HG02642 (cell line): ENCODE measurements around the gene METTL25.
A peak's percentile ranks its signal among the peaks of the same experiment; 100 is the strongest.

Experiments used
- ATAC-seq: cut with Tn5 transposase; IDR thresholded peaks from one replicate; pipeline ENCODE4 v1.9.1; 2021; ENCODE audit warnings: mild to moderate bottlenecking; ENCODE audit not compliant: unreplicated experiment, poor library complexity

METTL25 gene

DNA sequence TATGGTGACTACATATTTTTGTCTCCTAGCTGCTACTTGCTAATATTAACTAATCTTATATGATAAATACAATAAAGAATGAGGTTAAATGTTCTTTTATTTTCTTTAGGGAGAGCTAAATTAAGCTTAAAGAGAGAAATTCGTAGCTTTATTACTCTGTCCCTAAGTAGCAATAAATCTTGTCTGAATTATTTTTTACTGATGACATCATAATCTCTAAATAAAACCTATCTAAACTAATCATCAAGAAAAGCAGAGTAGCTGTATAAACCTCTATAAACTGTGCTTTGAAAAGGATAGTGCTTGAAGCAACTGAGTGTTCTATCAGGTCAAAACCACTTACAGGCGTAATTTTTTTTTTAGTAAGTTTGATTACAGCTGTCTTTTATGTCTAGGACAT, 42.5 kb downstream of the METTL25 start:
- no peak for ATAC-seq

DNA sequence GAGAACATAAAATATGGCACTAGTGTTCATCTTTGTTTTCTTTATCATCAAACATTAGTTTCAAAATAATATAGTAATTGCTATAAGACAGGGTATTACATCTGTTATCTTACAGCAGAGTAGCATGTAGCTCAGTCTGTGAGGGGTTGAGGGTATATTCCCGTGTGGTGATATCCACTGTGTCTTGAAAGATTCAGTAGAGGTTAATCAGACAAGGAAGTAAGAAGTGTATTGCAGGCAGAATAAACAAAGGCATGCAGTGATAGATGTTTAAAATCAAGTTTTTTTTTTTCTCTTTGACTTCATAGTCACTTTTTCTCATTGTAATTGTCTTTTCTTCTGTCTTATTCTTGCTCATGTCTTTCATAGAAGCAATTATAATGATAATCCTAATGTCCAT, 48.3 kb downstream of the METTL25 start:
- no peak for ATAC-seq

DNA sequence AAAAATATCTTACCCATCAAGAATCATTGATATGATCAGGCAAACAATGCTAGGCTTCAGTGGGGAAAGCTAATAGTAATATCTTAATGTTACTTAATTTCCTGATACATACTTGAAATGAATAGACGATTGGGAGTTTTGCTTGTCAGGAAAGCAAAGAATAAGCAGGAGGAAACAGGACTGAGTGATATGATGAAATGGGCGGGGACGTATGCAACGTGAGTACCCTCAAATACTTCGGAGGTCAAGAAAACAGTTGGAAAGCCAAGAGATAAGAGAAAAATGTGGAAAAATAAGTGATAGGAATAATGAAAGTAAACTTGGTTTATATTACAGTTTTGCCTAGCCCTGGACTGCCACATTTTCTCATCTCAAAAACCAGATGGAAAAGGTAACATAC, 49.2 kb downstream of the METTL25 start:
- ATAC-seq: no peak

DNA sequence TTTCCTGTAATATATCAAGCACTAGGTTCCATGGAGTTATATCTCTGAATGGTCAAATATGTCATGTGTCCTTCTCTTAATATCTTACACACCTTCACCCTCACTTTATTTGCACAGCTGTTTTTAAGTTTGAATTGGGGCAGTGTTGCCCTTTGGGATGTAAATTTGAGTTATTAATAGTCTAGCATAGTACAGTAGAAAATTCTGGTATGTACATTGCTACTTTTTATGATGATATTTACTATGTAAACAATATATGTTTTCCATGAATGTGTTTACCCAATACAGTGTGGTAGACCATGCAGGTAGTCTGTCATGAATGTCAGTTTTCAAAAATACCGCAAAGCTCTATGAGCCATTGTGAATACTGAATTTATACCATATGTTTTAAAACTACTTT, 50.5 kb downstream of the METTL25 start:
- no peak for ATAC-seq

DNA sequence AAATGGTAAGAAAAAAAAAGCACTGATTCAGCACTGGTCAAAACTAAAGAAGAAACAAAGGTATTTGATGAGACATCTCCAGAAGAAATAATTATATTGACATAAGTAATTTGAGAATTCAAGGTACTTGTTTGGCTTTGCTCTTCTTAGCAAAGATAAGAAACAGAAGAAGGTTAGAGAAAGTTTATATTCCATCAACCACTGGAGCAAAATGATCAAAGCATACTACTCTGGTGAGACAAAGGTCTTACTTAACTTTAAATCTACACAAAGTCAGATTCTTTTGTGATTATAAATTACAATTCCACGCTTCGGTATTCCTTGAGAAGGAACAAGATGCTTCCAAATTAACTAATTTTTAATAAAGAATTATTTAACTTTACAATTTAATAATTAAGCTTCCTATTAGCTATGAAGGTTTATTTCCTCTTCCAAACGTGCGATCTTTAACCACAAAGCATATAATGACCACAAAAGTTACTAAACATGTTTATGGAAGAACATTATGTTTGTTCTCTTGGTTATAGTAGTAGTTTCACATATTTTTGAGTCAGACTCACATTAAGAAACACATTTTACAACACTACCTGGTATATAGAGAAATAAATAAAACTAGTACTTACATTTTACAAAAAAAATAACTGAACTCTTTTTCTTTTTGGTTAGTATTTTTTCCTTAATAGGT, 53.4 kb downstream of the METTL25 start:
- no peak for ATAC-seq

DNA sequence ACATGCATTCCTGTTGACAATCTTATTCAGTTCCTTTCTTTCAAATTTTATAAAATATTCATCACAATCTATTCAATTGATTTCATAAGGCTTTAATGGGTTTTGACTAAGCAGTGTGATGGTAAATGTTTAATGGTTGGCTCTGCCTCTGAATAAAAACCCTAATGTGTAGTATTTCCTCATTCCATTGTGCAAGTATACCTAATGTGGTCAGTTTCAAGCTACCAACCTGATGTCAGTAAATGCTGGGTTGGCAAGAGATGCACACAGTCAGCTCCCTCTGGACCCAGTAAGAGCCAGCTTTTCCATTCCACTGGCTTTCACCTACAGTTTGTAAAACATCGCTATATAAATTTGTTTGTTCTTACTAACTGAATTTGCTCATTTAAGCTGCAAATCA, 53.9 kb downstream of the METTL25 start:
- ATAC-seq: no peak

DNA sequence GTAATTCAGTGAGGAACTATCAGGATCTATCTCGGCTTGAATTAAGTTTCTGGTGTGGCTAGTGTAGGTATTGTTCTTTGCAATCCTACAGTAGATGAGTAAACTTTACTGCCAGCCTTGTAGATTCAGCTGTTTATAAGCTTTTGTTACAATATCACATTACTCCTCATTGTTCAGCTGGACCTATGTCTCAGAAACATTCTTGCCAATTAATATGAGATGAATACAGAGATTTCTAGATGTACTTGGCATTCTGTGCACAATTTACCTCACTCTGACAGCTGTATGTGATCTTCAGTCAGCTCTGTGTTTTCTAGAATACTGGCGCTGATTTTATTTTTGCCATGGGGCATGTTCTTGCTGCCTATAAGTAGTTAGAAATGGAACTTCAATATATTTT, 55.7 kb downstream of the METTL25 start:
- ATAC-seq: no peak

DNA sequence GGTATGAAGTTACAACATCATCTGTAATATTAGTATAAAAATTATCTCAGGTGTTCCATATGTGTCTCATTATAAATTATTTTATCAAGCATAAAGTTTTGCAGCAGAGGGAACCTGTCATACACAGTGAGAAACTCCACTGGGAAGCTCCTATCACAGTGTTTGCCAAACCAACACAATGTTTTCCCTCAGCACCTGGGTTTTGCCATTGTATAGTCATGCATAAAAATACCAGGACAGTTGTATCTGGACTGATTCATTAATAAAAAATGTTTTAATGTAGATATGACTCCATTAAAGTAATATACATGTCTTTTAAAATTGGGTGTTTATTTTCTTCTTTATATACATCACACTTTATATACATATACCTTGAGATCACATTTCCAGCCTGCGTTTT, 56.6 kb downstream of the METTL25 start:
- no peak for ATAC-seq

DNA sequence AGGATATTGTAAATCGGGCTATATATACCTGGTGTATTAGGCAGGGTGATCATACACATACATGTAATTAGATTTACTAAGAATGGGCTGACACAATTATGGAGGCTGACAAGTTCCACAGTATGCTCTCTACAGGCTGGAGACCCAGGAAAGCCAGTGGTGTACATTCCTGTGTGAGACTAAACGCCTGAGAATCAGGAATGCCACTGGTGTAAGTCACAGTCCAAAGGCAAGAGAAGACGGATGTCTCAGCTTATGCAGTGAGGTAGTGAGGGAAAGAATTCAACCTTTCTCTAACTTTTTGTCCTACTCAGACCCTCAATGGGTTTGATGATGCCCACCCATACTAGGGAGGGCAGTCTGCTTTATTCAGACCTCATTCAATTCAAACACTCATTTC, 57.1 kb downstream of the METTL25 start:
- no peak for ATAC-seq

DNA sequence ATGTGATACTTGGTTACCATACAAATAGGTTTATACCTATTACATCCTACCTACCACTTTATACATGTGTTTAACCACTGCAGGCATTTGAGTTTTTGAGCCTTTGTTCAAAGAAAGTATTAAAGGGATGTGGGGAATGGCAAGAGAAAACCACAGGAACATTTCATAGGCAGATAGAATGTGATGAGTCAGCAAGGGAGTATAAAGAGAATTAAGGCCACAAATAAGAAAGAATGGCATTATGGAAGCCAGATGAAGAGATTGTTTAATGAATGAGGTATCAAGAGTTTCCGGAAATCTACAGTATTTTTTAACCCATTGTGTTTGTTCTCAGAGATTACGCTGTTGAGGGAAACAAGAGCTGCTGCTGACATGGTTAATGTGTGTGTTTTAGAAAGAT, 66.9 kb downstream of the METTL25 start:
- no peak for ATAC-seq

DNA sequence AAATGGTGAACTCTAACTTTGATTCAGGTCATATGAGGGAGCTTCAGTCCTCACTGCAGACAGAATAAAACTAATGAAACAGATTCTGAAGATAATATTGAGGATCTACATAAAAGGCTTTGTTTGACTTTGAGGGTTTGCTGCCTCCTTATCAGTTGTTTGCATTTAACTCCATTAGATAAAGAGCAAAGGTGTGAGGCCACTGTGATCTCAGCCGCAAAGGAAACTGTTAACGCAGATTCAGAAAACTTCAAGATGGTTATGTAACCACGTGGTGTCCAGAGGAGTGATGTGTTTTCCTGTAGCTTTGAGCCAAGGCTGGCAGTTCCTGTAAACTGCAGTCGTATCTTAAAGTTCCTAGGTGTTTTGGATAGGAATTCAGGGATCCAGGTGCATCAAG, 67.8 kb downstream of the METTL25 start:
- ATAC-seq: no peak

DNA sequence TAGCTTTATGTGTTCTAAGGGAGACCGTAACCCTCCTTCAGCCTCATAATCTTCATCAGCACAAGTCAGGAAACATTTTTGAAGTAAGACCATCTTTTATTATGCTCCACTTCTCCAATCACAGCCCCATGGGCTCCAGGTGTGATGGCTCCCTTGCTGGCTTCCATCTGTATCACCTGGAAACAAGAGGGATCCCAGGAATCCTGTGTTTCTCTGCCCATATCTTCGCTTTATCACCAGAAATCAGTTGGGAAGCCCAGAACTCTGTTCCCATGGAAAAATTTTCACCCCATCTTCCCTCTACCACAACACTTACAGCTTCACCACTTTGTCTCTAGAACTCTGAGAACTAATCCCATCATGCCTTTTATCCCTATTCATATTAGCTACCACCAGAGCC, 68.3 kb downstream of the METTL25 start:
- no peak for ATAC-seq

DNA sequence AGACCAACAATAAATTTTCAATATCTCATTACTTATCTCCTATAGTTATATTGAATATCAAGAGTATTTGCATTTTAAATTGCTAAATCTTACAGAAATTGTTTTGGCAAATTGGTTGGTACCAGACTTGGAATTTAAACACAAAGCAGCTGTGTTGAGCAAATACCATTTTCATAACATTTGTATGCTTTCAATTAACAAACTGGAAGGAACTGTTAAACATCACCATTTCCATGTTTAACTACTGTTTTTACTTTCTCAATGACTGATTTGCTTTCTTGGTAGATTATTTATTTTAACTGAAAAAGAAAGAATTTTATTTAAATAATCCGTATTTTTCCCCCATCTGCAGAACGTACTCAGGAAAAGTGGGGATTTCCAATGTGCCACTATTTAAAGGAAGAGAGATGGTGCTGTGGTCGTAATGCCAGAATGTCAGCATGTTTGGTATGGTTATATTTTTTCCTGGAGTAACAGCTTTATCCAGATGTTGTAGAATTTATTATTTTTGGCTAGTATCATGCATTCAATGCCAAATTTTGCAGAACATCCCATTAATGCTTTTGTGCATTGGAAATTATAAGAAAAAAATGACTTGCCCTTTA, 72.3 kb downstream of the METTL25 start:
- no peak for ATAC-seq

DNA sequence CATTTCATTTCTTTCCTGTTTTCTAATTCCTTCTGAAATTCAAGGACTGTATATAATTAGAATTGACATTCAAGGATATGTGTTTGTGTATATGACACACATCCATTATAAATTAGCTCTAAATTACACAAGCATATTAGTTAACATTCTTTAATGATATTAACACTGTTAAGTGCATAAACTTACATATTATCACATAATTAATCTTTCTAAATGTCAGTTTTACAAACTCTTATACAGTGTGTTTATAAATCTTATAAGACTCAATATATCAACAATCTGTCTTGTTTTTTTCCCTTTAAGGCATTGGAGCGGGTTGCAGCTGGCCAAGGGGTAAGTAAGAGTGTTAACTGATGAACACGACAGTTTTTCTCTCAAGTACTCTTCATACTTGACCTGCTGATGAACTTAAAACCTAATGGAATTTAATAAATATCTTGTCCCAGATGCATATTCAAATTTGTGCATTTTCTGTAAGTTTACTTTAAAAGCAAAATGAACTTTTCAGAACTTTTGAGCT, 76.1 kb downstream of the METTL25 start:
- no peak for ATAC-seq

DNA sequence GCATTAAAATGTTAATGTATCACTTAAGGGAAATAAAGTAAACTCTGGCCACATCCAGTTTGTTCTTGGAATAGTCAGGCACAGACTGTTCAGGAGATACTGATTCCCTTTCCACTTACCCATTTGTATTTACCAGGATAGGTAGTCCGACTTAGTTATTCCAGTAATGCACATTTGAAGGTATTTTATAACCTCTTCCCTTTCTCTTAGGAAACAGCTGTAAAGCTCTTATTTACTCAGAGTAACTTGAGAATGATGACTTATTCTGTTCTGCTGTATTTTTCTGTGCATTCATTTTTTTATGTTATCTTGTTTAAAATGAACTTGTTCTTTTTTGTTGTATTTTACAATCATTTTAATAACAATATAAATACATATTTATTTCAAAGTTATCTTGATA, 78.0 kb downstream of the METTL25 start:
- no peak for ATAC-seq

DNA sequence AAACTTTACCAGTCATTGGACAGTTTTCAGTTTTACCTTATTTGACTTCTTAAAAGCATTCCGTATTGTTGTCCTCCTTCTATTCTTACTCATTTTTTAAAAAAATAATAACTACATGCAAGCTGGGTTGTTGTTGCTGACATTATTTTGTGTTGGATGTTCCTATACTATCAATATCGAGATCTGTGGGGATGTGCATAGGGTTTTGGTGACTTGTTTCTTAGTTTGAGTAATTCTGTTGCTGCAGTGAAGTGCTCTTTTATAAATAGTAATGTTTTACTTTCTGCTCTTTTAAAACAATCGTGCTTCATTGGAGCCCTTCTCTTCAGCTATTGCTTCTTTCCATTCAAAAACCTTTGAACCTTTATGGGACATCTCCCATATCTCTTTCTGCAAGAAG, 79.4 kb downstream of the METTL25 start:
- ATAC-seq: peak; percentile 37

DNA sequence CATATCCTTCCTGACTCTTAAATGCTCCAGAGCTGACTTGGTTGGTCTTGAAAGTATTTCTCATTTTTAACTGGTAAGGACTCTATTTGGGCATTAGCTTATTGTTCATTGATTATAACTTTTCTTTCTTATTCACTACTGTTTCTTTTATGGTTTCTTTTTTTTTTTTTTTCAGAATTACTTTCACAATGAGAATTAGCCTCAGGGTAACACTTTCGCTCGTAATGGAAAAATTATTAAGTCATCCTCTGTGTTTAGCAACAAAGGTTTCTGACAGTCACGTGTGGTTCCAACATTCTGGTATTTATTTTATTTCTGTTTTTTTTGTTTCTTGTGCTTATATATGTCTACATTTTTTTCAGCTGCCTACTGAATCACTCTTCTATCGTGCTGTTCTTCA, 80.0 kb downstream of the METTL25 start:
- ATAC-seq: peak; percentile 71

DNA sequence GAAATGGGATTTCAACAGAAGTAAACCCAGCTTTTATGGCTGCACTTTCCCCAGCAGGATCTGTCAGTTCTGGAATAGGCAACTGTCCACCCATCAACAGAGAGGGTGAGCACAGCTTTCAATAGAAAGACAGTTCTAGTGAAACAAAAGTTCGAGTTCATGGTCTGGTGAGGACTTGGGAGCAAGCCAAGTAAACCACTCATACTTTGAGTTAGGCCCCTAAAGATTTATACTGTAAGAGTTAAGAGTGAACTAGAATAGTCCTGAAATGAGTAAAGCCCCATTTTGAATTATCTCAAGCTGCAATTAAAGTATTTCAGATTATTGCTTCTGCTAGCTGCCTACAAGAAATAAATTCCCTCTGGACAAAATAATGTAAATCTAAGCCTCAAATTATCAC, 82.6 kb downstream of the METTL25 start:
- no peak for ATAC-seq

DNA sequence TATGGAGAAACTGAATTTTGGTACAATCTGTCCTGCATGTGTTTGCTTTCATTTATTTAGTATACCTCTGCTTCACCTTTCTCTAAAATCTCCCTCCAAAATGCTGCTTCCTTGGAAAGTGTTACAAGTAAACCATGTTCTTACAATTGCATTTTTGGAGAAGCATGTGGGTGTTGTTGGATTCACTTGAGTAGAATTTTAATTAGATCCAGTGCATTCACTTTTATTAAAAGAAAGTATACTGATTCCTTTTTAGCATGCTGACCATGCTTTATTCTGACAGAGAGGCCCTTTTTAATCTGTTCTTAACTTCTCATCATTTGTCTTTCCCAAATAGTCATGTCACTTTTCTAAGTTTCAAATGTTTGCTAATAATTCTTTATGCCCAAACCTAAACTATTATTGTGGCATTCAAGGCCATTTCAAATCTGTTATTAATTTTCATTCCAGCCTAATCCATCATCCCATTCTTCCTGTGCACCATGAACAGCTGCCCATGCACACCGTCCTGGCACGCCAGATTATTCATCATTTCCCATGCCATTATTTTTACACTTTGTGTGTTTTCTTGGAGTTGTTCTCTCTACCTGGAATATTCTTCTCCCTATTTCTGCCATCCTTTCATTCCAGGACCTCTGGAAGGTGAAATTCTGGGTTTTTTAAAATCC, 90.7 kb downstream of the METTL25 start:
- no peak for ATAC-seq

DNA sequence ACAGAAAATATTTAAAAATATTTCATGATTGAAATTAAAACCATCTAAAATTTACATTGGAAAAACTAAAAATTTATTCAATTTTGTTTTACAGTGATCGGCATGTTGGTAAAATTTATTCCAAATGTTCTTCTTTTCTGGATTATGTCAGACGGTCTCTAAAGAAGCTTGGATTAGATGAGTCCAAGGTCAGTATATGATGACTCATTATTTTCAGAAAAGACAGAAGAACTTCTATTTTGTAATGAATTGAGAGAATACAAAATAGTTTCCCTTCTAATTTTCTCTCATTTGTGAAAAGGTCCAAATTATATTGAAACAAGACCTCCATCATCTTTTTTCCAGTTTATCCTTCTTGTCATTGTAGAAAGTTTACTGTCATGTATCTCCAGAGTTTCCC, 98.3 kb downstream of the METTL25 start:
- ATAC-seq: no peak

DNA sequence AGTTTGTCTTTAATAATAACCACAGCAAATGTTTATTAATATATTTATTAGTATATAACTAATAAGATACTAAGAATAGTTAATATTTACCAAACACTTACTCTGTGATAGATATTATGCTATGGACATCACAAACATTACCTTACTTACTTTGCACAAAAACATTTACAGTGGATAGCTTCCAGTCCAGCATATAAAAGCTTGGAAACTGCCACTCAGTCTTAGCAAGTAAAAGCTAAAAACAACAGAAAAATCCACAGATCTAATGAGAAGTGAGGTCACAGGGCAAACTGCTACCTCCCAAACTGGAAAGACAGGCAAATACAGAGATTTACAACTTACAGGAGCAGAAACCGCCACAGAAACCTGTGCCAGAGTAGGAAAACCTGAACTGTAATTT, 99.8 kb downstream of the METTL25 start:
- no peak for ATAC-seq

DNA sequence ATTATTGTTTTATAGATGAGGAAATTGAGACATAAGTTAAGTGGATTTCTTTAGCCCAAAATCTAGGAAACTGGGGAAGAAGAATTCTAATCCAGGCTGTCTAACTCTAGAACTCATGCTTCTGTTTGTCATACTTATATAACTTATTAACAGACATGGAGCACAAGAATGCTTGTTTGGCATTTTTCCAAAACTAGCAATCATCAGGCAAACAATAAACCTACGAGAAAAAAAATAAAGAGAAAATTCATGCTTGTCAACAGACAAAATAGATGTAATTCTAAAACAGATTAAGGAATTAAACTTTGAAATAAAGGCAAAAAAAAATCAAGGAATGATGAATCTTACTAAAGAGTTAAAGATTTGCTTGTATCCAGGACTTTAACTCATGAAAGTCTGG, 103.1 kb downstream of the METTL25 start:
- no peak for ATAC-seq
